CD4-positive, alpha-beta memory T cell (primary cell): Measurements from ENCODE around the gene SPPL2A. TPM values are rescaled to one million over a fixed set of nuclear protein-coding genes. Genes with fewer than 3 reads are reported as not detected.

Experiments
- CTCF ChIA-PET: fragments of 350-600 bp; sonication (Branson Sonifier 250); formaldehyde crosslinking; loops from one replicate; lab custom pipeline; 2021; ENCODE audit warnings: inconsistent platforms; ENCODE audit not compliant: partially characterized antibody; lab: Charles Lee
- POLR2A ChIA-PET: fragments of 350-600 bp; sonication (Branson Sonifier 250); formaldehyde crosslinking; loops from one replicate; lab custom pipeline; 2021; ENCODE audit not compliant: partially characterized antibody; lab: Charles Lee
- DNase-seq, 5 donors: peaks; one replicate each; pipeline versions ENCODE4 v3.0.0 to v3.0.0-alpha.2; 2020 to 2022; ENCODE audit warnings: mixed read lengths in 1 of 5
- H3K27ac ChIP-seq: one replicate; pipeline ENCODE4 v1.7.0; 2013; ENCODE audit warnings: low read depth, low read length
- H3K27me3 ChIP-seq: 2 replicates; pipeline ENCODE4 v1.7.0; 2013; ENCODE audit warnings: mild to moderate bottlenecking, low read length, moderate library complexity; ENCODE audit not compliant: insufficient read depth
- H3K36me3 ChIP-seq: 2 replicates; pipeline ENCODE4 v1.7.0; 2013; ENCODE audit warnings: mild to moderate bottlenecking, low read length, moderate library complexity; ENCODE audit not compliant: insufficient read depth
- H3K4me1 ChIP-seq: 2 replicates; pipeline ENCODE4 v1.7.0; 2013; ENCODE audit warnings: mild to moderate bottlenecking, low read length, moderate library complexity; ENCODE audit not compliant: insufficient read depth
- H3K4me3 ChIP-seq, 2 donors: one replicate each; pipeline ENCODE4 v1.7.0; 2013; ENCODE audit warnings: low read length in 2 of 2, mild to moderate bottlenecking in 1 of 2
- H3K9me3 ChIP-seq, 2 donors: one replicate each; pipeline ENCODE4 v1.7.0; 2013; ENCODE audit warnings: low read length in 2 of 2, control low read depth in 1 of 2; ENCODE audit not compliant: control insufficient read depth in 1 of 2
- H3K27ac Mint-ChIP-seq, 7 donors: one replicate each; pipeline ENCODE4 v1.8.0; 2020 to 2021; ENCODE audit warnings: mixed read lengths in 7 of 7, mild to moderate bottlenecking in 6 of 7, inconsistent platforms in 3 of 7, moderate library complexity in 3 of 7
- H3K27me3 Mint-ChIP-seq, 2 donors: one replicate each; pipeline ENCODE4 v1.8.0; 2020 to 2021; ENCODE audit warnings: mixed read lengths in 2 of 2
- H3K36me3 Mint-ChIP-seq, 2 donors: one replicate each; pipeline ENCODE4 v1.8.0; 2020 to 2021; ENCODE audit warnings: mixed read lengths in 2 of 2, inconsistent platforms in 1 of 2, mild to moderate bottlenecking in 1 of 2
- H3K4me1 Mint-ChIP-seq, 4 donors: one replicate each; pipeline ENCODE4 v1.8.0; 2020 to 2021; ENCODE audit warnings: mixed read lengths in 4 of 4, mild to moderate bottlenecking in 1 of 4
- H3K4me3 Mint-ChIP-seq, 8 donors: one replicate each; pipeline ENCODE4 v1.8.0; 2020 to 2021; ENCODE audit warnings: mixed read lengths in 8 of 8, mild to moderate bottlenecking in 7 of 8, moderate library complexity in 6 of 8, inconsistent platforms in 3 of 8
- H3K9me3 Mint-ChIP-seq, 8 donors: one replicate each; pipeline ENCODE4 v1.8.0; 2020 to 2021; ENCODE audit warnings: mixed read lengths in 8 of 8, mild to moderate bottlenecking in 5 of 8, inconsistent platforms in 3 of 8, moderate library complexity in 1 of 8
- intact Hi-C: fragments of 100-400 bp; cut with micrococcal nuclease; formaldehyde crosslinking; loops from one replicate; pipeline ENCODE4 v1.15.1; 2023
- polyA plus RNA-seq, 2 donors: library from polyadenylated mRNA; unstranded; fragments of 300-500 nt; fragmentation: Illumina TruSeq; gene quantifications; one replicate each; pipeline ENCODE4 v1.2.3, GENCODE V29; 2021
- total RNA-seq, 2 experiments: library from RNA; stranded (reverse); gene quantifications; one replicate each; pipeline ENCODE4 v1.2.3, GENCODE V29; 2021

The SPPL2A gene
- total and polyA plus RNA-seq, 4 experiments from 2014 or later = 59.9 to 102 (median 77.8) TPM

DNA sequence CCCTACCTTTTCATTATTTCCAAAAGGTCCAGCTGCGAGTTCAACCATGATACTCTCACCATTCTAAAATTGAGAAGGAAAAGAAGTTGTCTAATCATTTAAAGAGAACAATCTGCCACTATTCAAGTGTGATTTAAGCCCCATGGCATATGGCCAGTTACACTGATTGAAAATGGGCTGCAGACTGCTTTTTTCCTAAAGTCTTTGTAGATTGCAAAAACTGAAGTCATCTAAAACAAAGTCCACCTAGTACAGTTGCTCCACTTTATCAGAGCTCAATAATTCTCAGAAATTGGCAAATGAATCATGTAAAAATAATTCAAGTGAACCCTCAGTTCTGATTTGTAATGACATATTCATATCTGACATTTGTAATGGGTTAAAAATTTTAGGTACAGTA is 39.2 kb downstream of the SPPL2A start:
- ChIA-PET POLR2A (no interaction called here), CTCF (interaction anchor here (1.1 kb wide), 1 partner anchor 181 kb away, joined by 3 read pairs; no protein-coding TSS in a partner anchor)
- no peak overlapping the region for H3K4me3 Mint-ChIP-seq
- peaks cover 24% of the 10 kb centered on the region for H3K36me3 ChIP-seq
- H3K9me3 Mint-ChIP-seq = no peaks in the 10 kb centered on the region
- H3K4me3 ChIP-seq = no peak overlapping the region
- no peak for DNase-seq
- no peaks in the 10 kb centered on the region for H3K4me1 ChIP-seq
- no peaks in the 10 kb centered on the region for H3K27me3 Mint-ChIP-seq
- intact Hi-C loops = no loop called here
- H3K27me3 ChIP-seq = no peaks in the 10 kb centered on the region
- no peaks in the 10 kb centered on the region for H3K9me3 ChIP-seq
- H3K4me1 Mint-ChIP-seq = peaks cover 0 to 1% (median 0%) of the 10 kb centered on the region in 4 donors
- no peak overlapping the region for H3K27ac Mint-ChIP-seq
- no peak overlapping the region for H3K27ac ChIP-seq
- H3K36me3 Mint-ChIP-seq = peaks cover 27 to 57% of the 10 kb centered on the region in 2 donors

GRCh38 chr15:50718700-50719125 is 46.8 kb downstream of the SPPL2A start:
- no peaks in the 10 kb centered on the region for H3K9me3 Mint-ChIP-seq
- no peaks in the 10 kb centered on the region for H3K4me1 ChIP-seq
- no peak overlapping the region for H3K4me3 Mint-ChIP-seq
- no peak for DNase-seq
- H3K27ac ChIP-seq = no peak overlapping the region
- H3K36me3 Mint-ChIP-seq = peaks cover 16 to 43% of the 10 kb centered on the region in 2 donors
- H3K4me3 ChIP-seq = no peak overlapping the region
- intact Hi-C loops = no loop called here
- H3K36me3 ChIP-seq = peaks cover 19% of the 10 kb centered on the region
- H3K27me3 ChIP-seq = no peaks in the 10 kb centered on the region
- H3K27ac Mint-ChIP-seq = peak overlapping the region in 1 of 7 donors; percentile 46
- peaks cover 0 to 4% (median 2%) of the 10 kb centered on the region in 4 donors for H3K4me1 Mint-ChIP-seq
- ChIA-PET POLR2A (no interaction called here), CTCF (interaction anchor here (0.5 to 1.8 kb wide), 2 partner anchors 34 to 42 kb away, joined by 3 read pairs; no protein-coding TSS in a partner anchor)
- H3K27me3 Mint-ChIP-seq = no peaks in the 10 kb centered on the region
- no peaks in the 10 kb centered on the region for H3K9me3 ChIP-seq

GRCh38 chr15:50712018-50712417 is 53.5 kb downstream of the SPPL2A start:
- no peak for DNase-seq
- POLR2A ChIA-PET = no interaction called here
- H3K36me3 Mint-ChIP-seq = peaks cover 8 to 32% of the 10 kb centered on the region in 2 donors
- H3K4me3 Mint-ChIP-seq = no peak overlapping the region
- Histone ChIP-seq H3K27ac (no peak overlapping the region), H3K36me3 (peaks cover 15% of the 10 kb centered on the region), H3K9me3 (no peaks in the 10 kb centered on the region), H3K27me3 (no peaks in the 10 kb centered on the region), H3K4me3 (no peak overlapping the region), H3K4me1 (no peaks in the 10 kb centered on the region)
- no peaks in the 10 kb centered on the region for H3K9me3 Mint-ChIP-seq
- H3K27me3 Mint-ChIP-seq = no peaks in the 10 kb centered on the region
- CTCF ChIA-PET = no interaction called here
- no peaks in the 10 kb centered on the region for H3K4me1 Mint-ChIP-seq
- H3K27ac Mint-ChIP-seq = peak overlapping the region in 5 of 7 donors; percentile 26 to 78 (median 60)
- intact Hi-C loops = no loop called here

GRCh38 chr15:50710585-50710984 is 54.9 kb downstream of the SPPL2A start:
- ChIA-PET CTCF (no interaction called here), POLR2A (no interaction called here)
- no peak overlapping the region for H3K4me3 ChIP-seq
- Mint-ChIP-seq H3K27ac (peak overlapping the region in 1 of 7 donors; percentile 64), H3K27me3 (no peaks in the 10 kb centered on the region), H3K36me3 (peaks cover 10 to 35% of the 10 kb centered on the region in 2 donors), H3K9me3 (no peaks in the 10 kb centered on the region), H3K4me1 (no peaks in the 10 kb centered on the region), H3K4me3 (no peak overlapping the region)
- H3K27ac ChIP-seq = no peak overlapping the region
- H3K27me3 ChIP-seq = no peaks in the 10 kb centered on the region
- no peak for DNase-seq
- intact Hi-C loops = loop anchor here (2.0 kb wide), 1 partner anchor 46 kb away; no protein-coding TSS in a partner anchor
- H3K9me3 ChIP-seq = no peaks in the 10 kb centered on the region
- no peaks in the 10 kb centered on the region for H3K4me1 ChIP-seq
- peaks cover 15% of the 10 kb centered on the region for H3K36me3 ChIP-seq

DNA sequence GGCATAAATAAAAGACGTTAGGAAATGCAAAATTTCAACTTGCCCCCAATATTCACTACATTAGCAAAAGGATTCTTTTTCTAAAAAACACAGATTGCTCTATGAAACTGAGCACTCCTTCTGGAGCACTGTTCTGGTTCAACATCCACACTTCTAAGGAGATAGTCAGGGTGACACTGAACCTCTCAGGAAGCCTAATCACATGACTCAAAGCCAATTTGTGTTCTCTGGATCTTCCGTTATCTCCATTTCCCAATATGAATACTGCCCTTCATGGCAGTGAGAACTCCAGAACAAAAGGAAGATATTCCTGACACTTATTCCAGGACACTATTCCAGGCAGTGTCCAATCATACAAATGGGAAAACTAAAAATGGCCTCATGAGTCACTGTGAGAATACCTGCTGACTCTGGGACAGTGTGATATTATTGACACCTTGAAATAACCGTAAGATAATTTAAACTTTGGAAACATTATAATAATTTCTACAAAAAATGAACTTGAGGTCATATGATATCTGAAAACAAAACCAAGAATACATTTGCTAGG is 57.6 kb downstream of the SPPL2A start:
- H3K4me3 Mint-ChIP-seq = no peak overlapping the region
- POLR2A ChIA-PET = no interaction called here
- H3K27ac Mint-ChIP-seq = no peak overlapping the region
- no peak overlapping the region for H3K27ac ChIP-seq
- no peaks in the 10 kb centered on the region for H3K27me3 ChIP-seq
- no peaks in the 10 kb centered on the region for H3K9me3 ChIP-seq
- H3K27me3 Mint-ChIP-seq = no peaks in the 10 kb centered on the region
- intact Hi-C loops = no loop called here
- H3K4me3 ChIP-seq = no peak overlapping the region
- no peaks in the 10 kb centered on the region for H3K9me3 Mint-ChIP-seq
- no peaks in the 10 kb centered on the region for H3K4me1 Mint-ChIP-seq
- peaks cover 9% of the 10 kb centered on the region for H3K36me3 ChIP-seq
- CTCF ChIA-PET = no interaction called here
- DNase-seq = no peak
- peaks cover 10 to 30% of the 10 kb centered on the region in 2 donors for H3K36me3 Mint-ChIP-seq
- no peaks in the 10 kb centered on the region for H3K4me1 ChIP-seq

GRCh38 chr15:50702762-50703334 is 62.7 kb downstream of the SPPL2A start:
- Mint-ChIP-seq H3K4me1 (no peaks in the 10 kb centered on the region), H3K36me3 (peaks cover 6 to 16% of the 10 kb centered on the region in 2 donors), H3K27ac (no peak overlapping the region), H3K4me3 (no peak overlapping the region), H3K27me3 (no peaks in the 10 kb centered on the region), H3K9me3 (no peaks in the 10 kb centered on the region)
- H3K9me3 ChIP-seq = no peaks in the 10 kb centered on the region
- CTCF ChIA-PET = no interaction called here
- POLR2A ChIA-PET = no interaction called here
- intact Hi-C loops = no loop called here
- no peaks in the 10 kb centered on the region for H3K4me1 ChIP-seq
- DNase-seq = no peak
- no peak overlapping the region for H3K27ac ChIP-seq
- H3K4me3 ChIP-seq = no peak overlapping the region
- peaks cover 4% of the 10 kb centered on the region for H3K36me3 ChIP-seq
- H3K27me3 ChIP-seq = no peaks in the 10 kb centered on the region

GRCh38 chr15:50698101-50698500 is 67.4 kb downstream of the SPPL2A start:
- H3K4me1 Mint-ChIP-seq = no peaks in the 10 kb centered on the region
- Histone ChIP-seq H3K27ac (no peak overlapping the region), H3K27me3 (no peaks in the 10 kb centered on the region), H3K4me1 (no peaks in the 10 kb centered on the region), H3K9me3 (no peaks in the 10 kb centered on the region), H3K36me3 (no peaks in the 10 kb centered on the region), H3K4me3 (no peak overlapping the region)
- DNase-seq = no peak
- H3K27me3 Mint-ChIP-seq = no peaks in the 10 kb centered on the region
- H3K4me3 Mint-ChIP-seq = no peak overlapping the region
- ChIA-PET CTCF (no interaction called here), POLR2A (interaction anchor here (1.1 kb wide), 1 partner anchor 10 kb away, joined by 3 read pairs; no protein-coding TSS in a partner anchor)
- H3K9me3 Mint-ChIP-seq = no peaks in the 10 kb centered on the region
- no peak overlapping the region for H3K27ac Mint-ChIP-seq
- intact Hi-C loops = no loop called here
- peaks cover 0 to 2% of the 10 kb centered on the region in 2 donors for H3K36me3 Mint-ChIP-seq
